Neural cell (in vitro differentiated cells): Measurements from ENCODE around the gene GPD1. TPM values are rescaled to one million over a fixed set of nuclear protein-coding genes. Genes with fewer than 3 reads are reported as not detected.
"Not testable (repeated sequence)": the region's sequence is repeated elsewhere in the genome, so short reads cannot be mapped to it uniquely, and the experiment has no call there.

ENCODE experiments used
- H2AFZ ChIP-seq: fragments of 200-600, 300-800 bp; sonication (generic), shearing (Covaris generic); 2 replicates; pipeline ENCODE4 v1.6.0; 2014; ENCODE audit warnings: low read depth, mild to moderate bottlenecking, antibody characterized with exemption, low read length, moderate library complexity
- H3F3A ChIP-seq: fragments of 200-600 bp; shearing (Covaris generic); 2 replicates; pipeline ENCODE4 v1.6.1; 2016; ENCODE audit warnings: mild to moderate bottlenecking, moderate library complexity, mixed read lengths, antibody characterized with exemption, low read length; ENCODE audit not compliant: insufficient read depth, poor library complexity, severe bottlenecking
- H3K27ac ChIP-seq: fragments of 200-600, 300-800 bp; sonication (generic), shearing (Covaris generic); 2 replicates; pipeline ENCODE4 v1.5.1; 2014; ENCODE audit warnings: mild to moderate bottlenecking, low read length, moderate library complexity
- H3K27me3 ChIP-seq: fragments of 300-800, 200-600 bp; sonication (generic), shearing (Covaris generic); 2 replicates; pipeline ENCODE4 v1.6.0; 2014; ENCODE audit warnings: mild to moderate bottlenecking, low read depth, low read length, moderate library complexity; ENCODE audit not compliant: insufficient read depth
- H3K36me3 ChIP-seq: fragments of 300-800, 200-600 bp; sonication (generic), shearing (Covaris generic); 2 replicates; pipeline ENCODE4 v1.5.1; 2014; ENCODE audit warnings: mild to moderate bottlenecking, antibody characterized with exemption, low read length, moderate library complexity; ENCODE audit not compliant: insufficient read depth
- H3K4me2 ChIP-seq: fragments of 300-800, 200-600 bp; sonication (generic), shearing (Covaris generic); 2 replicates; pipeline ENCODE4 v1.6.0; 2014; ENCODE audit warnings: mild to moderate bottlenecking, low read length
- H3K4me3 ChIP-seq: fragments of 300-800, 200-600 bp; sonication (generic), shearing (Covaris generic); 2 replicates; pipeline ENCODE4 v1.5.1; 2014; ENCODE audit warnings: mild to moderate bottlenecking, low read length, moderate library complexity
- H3K79me2 ChIP-seq: fragments of 200-600 bp; shearing (Covaris generic); replicated peaks from 2 replicates; pipeline ENCODE4 v1.6.0; 2014; ENCODE audit warnings: mild to moderate bottlenecking, low read length, moderate library complexity; ENCODE audit not compliant: insufficient read depth
- H3K9ac ChIP-seq: fragments of 300-800, 200-600 bp; sonication (generic), shearing (Covaris generic); 2 replicates; pipeline ENCODE4 v1.6.1; 2016; ENCODE audit warnings: mild to moderate bottlenecking, low read length, mixed read lengths
- H3K9me2 ChIP-seq: fragments of 200-600 bp; shearing (Covaris generic); 2 replicates; pipeline ENCODE4 v1.6.1; 2016; ENCODE audit warnings: mild to moderate bottlenecking, low read length, mixed read lengths; ENCODE audit not compliant: insufficient read depth
- H3K9me3 ChIP-seq: fragments of 200-600, 300-800 bp; sonication (generic), shearing (Covaris generic); 2 replicates; pipeline ENCODE4 v1.6.1; 2016; ENCODE audit warnings: mild to moderate bottlenecking, mixed run types, low read length, moderate library complexity, mixed read lengths
- H4K20me1 ChIP-seq: fragments of 200-600 bp; shearing (Covaris generic); 2 replicates; pipeline ENCODE4 v1.6.1; 2016; ENCODE audit warnings: mild to moderate bottlenecking, mixed run types; ENCODE audit not compliant: insufficient read depth
- CTCF ChIP-seq: fragments of 450-650 bp; IDR thresholded peaks from 2 replicates; pipeline ENCODE4 v1.5.1; 2014; ENCODE audit warnings: antibody characterized with exemption, mild to moderate bottlenecking, moderate library complexity; ENCODE audit not compliant: poor library complexity, severe bottlenecking
- EP300 ChIP-seq: fragments of 450-650 bp; conservative IDR thresholded peaks from 2 replicates; pipeline ENCODE4 v1.6.1; 2014; ENCODE audit warnings: antibody characterized with exemption, mild to moderate bottlenecking, moderate library complexity; ENCODE audit not compliant: poor library complexity, severe bottlenecking
- EZH2 ChIP-seq: fragments of 200-600, 300-800 bp; shearing (Covaris generic), sonication (generic); IDR thresholded peaks from 2 replicates; pipeline ENCODE4 v1.6.1; 2014; ENCODE audit warnings: antibody characterized with exemption, low read length, borderline replicate concordance, mild to moderate bottlenecking; ENCODE audit not compliant: insufficient read depth, poor library complexity, severe bottlenecking
- MXI1 ChIP-seq: fragments of 450-650 bp; conservative IDR thresholded peaks from 2 replicates; pipeline ENCODE4 v1.6.1; 2014; ENCODE audit warnings: antibody characterized with exemption, mild to moderate bottlenecking; ENCODE audit not compliant: poor library complexity, severe bottlenecking
- POLR2AphosphoS5 ChIP-seq: IDR thresholded peaks from 2 replicates; pipeline ENCODE4 v1.6.1; 2012
- RAD21 ChIP-seq: fragments of 450-650 bp; conservative IDR thresholded peaks from 2 replicates; pipeline ENCODE4 v1.6.1; 2014; ENCODE audit warnings: antibody characterized with exemption, mild to moderate bottlenecking, moderate library complexity
- REST ChIP-seq: IDR thresholded peaks from 2 replicates; pipeline ENCODE4 v1.6.1; 2012; ENCODE audit warnings: borderline replicate concordance
- SMC3 ChIP-seq: fragments of 450-650 bp; conservative IDR thresholded peaks from 2 replicates; pipeline ENCODE4 v1.6.1; 2014; ENCODE audit warnings: antibody characterized with exemption, mild to moderate bottlenecking, moderate library complexity; ENCODE audit not compliant: poor library complexity
- TAF1 ChIP-seq: IDR thresholded peaks from 2 replicates; pipeline ENCODE4 v1.6.1; 2012; ENCODE audit warnings: low read depth
- polyA plus RNA-seq: library from polyadenylated mRNA; depleted of rRNA; stranded (reverse); fragments of >200 nt; gene quantifications from 2 replicates; pipeline ENCODE4 v1.2.3, GENCODE V29; 2014

The GPD1 gene
- polyA plus RNA-seq, 1 donor from 2014 or later: 1.5 TPM

- Histone ChIP-seq H3K36me3 (peaks cover 5% of the 10 kb centered on the region), H3K27ac (no peak overlapping the region), H2AFZ (no peak overlapping the region), H3F3A (no peaks in the 10 kb centered on the region), H3K9me3 (no peaks in the 10 kb centered on the region), H3K9ac (no peak overlapping the region), H3K79me2 (peaks cover 24% of the 10 kb centered on the region), H3K4me3 (no peak overlapping the region), H3K9me2 (no peaks in the 10 kb centered on the region), H3K4me2 (no peak overlapping the region), H3K27me3 (no peaks in the 10 kb centered on the region), H4K20me1 (no peaks in the 10 kb centered on the region)
- TF ChIP-seq TAF1: no peak
- no peak for TF ChIP-seq RAD21
- TF ChIP-seq POLR2AphosphoS5: no peak
- TF ChIP-seq EP300: no peak
- no peak for TF ChIP-seq SMC3
- no peak for TF ChIP-seq REST
These were observed 43.5 kb downstream of the GPD1 start for GRCh38 chr12:50147281-50147680.

- not testable (repeated sequence) for H3K9ac ChIP-seq, H2AFZ ChIP-seq, H3K9me3 ChIP-seq, H3K4me2 ChIP-seq, H3K9me2 ChIP-seq, H3K27me3 ChIP-seq, H3F3A ChIP-seq, H3K36me3 ChIP-seq, H3K27ac ChIP-seq, H4K20me1 ChIP-seq, H3K4me3 ChIP-seq
- H3K79me2 ChIP-seq: peaks cover 24% of the 10 kb centered on the region
These were observed 44.2 kb downstream of the GPD1 start for GRCh38 chr12:50148011-50148410.

- H3K9me3 ChIP-seq: no peaks in the 10 kb centered on the region
- H3F3A ChIP-seq: no peaks in the 10 kb centered on the region
- no peak overlapping the region for H3K4me2 ChIP-seq
- peaks cover 27% of the 10 kb centered on the region for H3K79me2 ChIP-seq
- no peaks in the 10 kb centered on the region for H3K36me3 ChIP-seq
- no peak overlapping the region for H3K9ac ChIP-seq
- H4K20me1 ChIP-seq: no peaks in the 10 kb centered on the region
- no peak overlapping the region for H3K4me3 ChIP-seq
- no peaks in the 10 kb centered on the region for H3K9me2 ChIP-seq
- no peak overlapping the region for H2AFZ ChIP-seq
- TF ChIP-seq REST: no peak
- no peak for TF ChIP-seq CTCF
- no peak for TF ChIP-seq RAD21
- TF ChIP-seq POLR2AphosphoS5: no peak
- TF ChIP-seq MXI1: no peak
- TF ChIP-seq EZH2: no peak
- TF ChIP-seq EP300: no peak
- TF ChIP-seq SMC3: no peak
- no peak for TF ChIP-seq TAF1
- H3K27ac ChIP-seq: no peak overlapping the region
- H3K27me3 ChIP-seq: no peaks in the 10 kb centered on the region
These were observed 45.5 kb downstream of the GPD1 start for GRCh38 chr12:50149311-50149710.
